Activated naive CD4-positive, alpha-beta T cell treated with anti-CD3 and anti-CD28 coated beads for 36 hours (primary cell): ENCODE measurements around the gene BCKDK. TPM values are rescaled to one million over a fixed set of nuclear protein-coding genes. Genes with fewer than 3 reads are reported as not detected.

Source experiments
- total RNA-seq, 2 experiments: library from RNA; stranded (reverse); gene quantifications; one replicate each; pipeline ENCODE4 v1.2.3, GENCODE V29; 2021

BCKDK gene
- total RNA-seq, 2 experiments from 2014 or later = 21.3 to 23.1 TPM

Other genes with a start within 250 kb of the BCKDK start
- gene BCL7C, start 214.3 kb upstream of the BCKDK start, total RNA-seq = 10 to 100 TPM; 18.1 to 18.6 TPM
- gene CTF1, start 211.8 kb upstream of the BCKDK start, total RNA-seq = under 1 TPM; 0.21 to 0.27 TPM
- 10 to 100 TPM; 13.6 to 15.2 TPM for gene FBXL19, start 184.8 kb upstream of the BCKDK start, total RNA-seq
- 1 to 10 TPM; 4.2 to 4.7 TPM for gene ORAI3, start 159.3 kb upstream of the BCKDK start, total RNA-seq
- 10 to 100 TPM; 14.3 to 14.6 TPM for gene SETD1A, start 150.6 kb upstream of the BCKDK start, total RNA-seq
- under 1 TPM; 0.69 to 0.98 TPM for gene HSD3B7, start 123.2 kb upstream of the BCKDK start, total RNA-seq
- gene STX1B, start 97.7 kb upstream of the BCKDK start, total RNA-seq = under 1 TPM; 0.69 to 0.72 TPM
- 10 to 100 TPM; 32.9 to 38.0 TPM for gene STX4, start 74.8 kb upstream of the BCKDK start, total RNA-seq
- gene ZNF668, start 34.1 kb upstream of the BCKDK start, total RNA-seq = 10 to 100 TPM in 1 of 2 experiments, 1 to 10 TPM in 1; 9.5 to 10.1 TPM
- 10 to 100 TPM; 16.7 to 17.4 TPM for gene ZNF646, start 34.0 kb upstream of the BCKDK start, total RNA-seq
- gene PRSS53, start 19.4 kb upstream of the BCKDK start, total RNA-seq = 1 to 10 TPM; 4.1 to 5.2 TPM
- gene VKORC1, start 13.6 kb upstream of the BCKDK start, total RNA-seq = 10 to 100 TPM; 43.4 to 47.8 TPM
- gene KAT8, start 9.3 kb downstream of the BCKDK start, total RNA-seq = 10 to 100 TPM; 58.1 to 64.5 TPM
- gene PRSS8, start 27.3 kb downstream of the BCKDK start, total RNA-seq = not detected
- gene PRSS36, start 41.7 kb downstream of the BCKDK start, total RNA-seq = under 1 TPM; 0.93 to 0.99 TPM
- gene FUS, start 71.8 kb downstream of the BCKDK start, total RNA-seq = 100 to 1,000 TPM; 424 to 435 TPM
- gene PYCARD, start 94.4 kb downstream of the BCKDK start, total RNA-seq = 1 to 10 TPM; 2.4 to 2.5 TPM
- not detected for gene TRIM72, start 105.7 kb downstream of the BCKDK start, total RNA-seq
- not detected for gene PYDC1, start 108.7 kb downstream of the BCKDK start, total RNA-seq
- gene ITGAM, start 151.6 kb downstream of the BCKDK start, total RNA-seq = under 1 TPM; 0.37 to 0.67 TPM
- gene ITGAX, start 246.8 kb downstream of the BCKDK start, total RNA-seq = 1 to 10 TPM; 2.4 to 2.9 TPM